Measurements from ENCODE around the gene SOX6.

SOX6 gene

DNA sequence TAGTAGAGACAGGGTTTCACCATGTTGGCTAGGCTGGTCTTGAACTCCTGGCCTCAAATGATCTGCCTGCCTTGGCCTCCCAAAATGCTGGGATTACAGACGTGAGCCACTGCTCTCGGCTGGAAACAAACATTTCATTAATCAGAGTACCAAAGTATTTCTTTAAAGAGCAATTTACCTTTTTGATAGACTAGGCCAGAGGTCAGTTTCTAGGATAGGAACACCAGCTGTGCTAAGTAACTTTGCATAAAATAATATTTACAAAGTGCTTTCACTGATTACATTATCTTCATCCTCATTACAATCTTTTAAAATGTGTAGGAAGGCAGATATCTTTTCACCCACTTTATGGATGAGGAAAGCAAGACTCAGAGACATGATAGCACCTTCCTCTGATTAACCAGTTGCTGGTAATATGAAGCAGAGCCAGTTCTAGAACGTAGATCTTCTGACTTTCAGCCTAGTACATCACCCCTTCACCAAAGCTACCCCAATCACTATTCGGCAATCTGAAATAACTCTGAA is 355.2 kb downstream of the SOX6 start:
- Histone ChIP-seq H3K9ac (ENCODE audit: low read depth, low read length) (no peak overlapping the region), H3K27ac (ENCODE audit: low read length) (no peak overlapping the region)

DNA sequence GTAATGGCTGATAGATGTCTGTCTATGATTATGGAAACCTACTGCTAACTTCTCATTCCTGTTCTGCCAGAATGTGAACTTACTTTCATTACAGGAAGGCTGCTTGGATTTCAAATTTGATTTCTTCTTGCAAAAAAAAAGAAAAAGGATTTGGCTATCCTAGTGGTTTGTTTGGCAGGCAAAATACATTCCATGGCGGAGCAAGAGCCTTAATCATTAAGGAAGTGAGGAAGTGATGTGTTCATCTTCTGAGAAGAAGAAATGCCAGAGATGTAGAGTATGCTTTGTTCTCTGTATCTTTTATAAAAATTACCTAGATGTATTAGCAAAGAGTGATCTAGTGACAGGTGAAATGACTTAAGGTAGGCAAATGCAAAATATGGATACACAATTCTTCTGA is 356.3 kb downstream of the SOX6 start:
- Histone ChIP-seq H3K9me3 (ENCODE audit: insufficient read depth, low read depth, low read length) (no peaks in the 10 kb centered on the region), H3K4me3 (ENCODE audit: low read length) (no peak overlapping the region), H3K4me1 (ENCODE audit: insufficient read depth, low read length) (no peaks in the 10 kb centered on the region), H3K9ac (ENCODE audit: low read depth, low read length) (no peak overlapping the region), H3K36me3 (ENCODE audit: insufficient read depth, low read depth, low read length) (no peaks in the 10 kb centered on the region), H3K27me3 (ENCODE audit: insufficient read depth, low read length) (peaks cover 15% of the 10 kb centered on the region), H3K27ac (ENCODE audit: low read length) (no peak overlapping the region)

More for the DNA sequence above, 355.2 kb downstream of the SOX6 start:
- Histone ChIP-seq H3K36me3 (ENCODE audit: insufficient read depth, low read depth, low read length) (no peaks in the 10 kb centered on the region), H3K4me1 (ENCODE audit: insufficient read depth, low read length) (no peaks in the 10 kb centered on the region), H3K9me3 (ENCODE audit: insufficient read depth, low read depth, low read length) (no peaks in the 10 kb centered on the region), H3K27me3 (ENCODE audit: insufficient read depth, low read length) (peaks cover 4% of the 10 kb centered on the region), H3K4me3 (ENCODE audit: low read length) (no peak overlapping the region)

- Histone ChIP-seq H3K4me3 (ENCODE audit: low read length) (no peak overlapping the region), H3K9me3 (ENCODE audit: insufficient read depth, low read depth, low read length) (no peaks in the 10 kb centered on the region), H3K36me3 (ENCODE audit: insufficient read depth, low read depth, low read length) (no peaks in the 10 kb centered on the region), H3K27me3 (ENCODE audit: insufficient read depth, low read length) (peaks cover 82% of the 10 kb centered on the region), H3K9ac (ENCODE audit: low read depth, low read length) (no peak overlapping the region), H3K4me1 (ENCODE audit: insufficient read depth, low read length) (no peaks in the 10 kb centered on the region), H3K27ac (ENCODE audit: low read length) (no peak overlapping the region)
These were observed 363.0 kb downstream of the SOX6 start for GRCh38 chr11:15993345-15993744.

- H3K4me3 ChIP-seq (ENCODE audit: low read length) = no peak overlapping the region
- H3K36me3 ChIP-seq (ENCODE audit: insufficient read depth, low read depth, low read length) = no peaks in the 10 kb centered on the region
- no peak overlapping the region for H3K27ac ChIP-seq (ENCODE audit: low read length)
- no peaks in the 10 kb centered on the region for H3K9me3 ChIP-seq (ENCODE audit: insufficient read depth, low read depth, low read length)
- peaks cover 92% of the 10 kb centered on the region for H3K27me3 ChIP-seq (ENCODE audit: insufficient read depth, low read length)
- H3K9ac ChIP-seq (ENCODE audit: low read depth, low read length) = no peak overlapping the region
- H3K4me1 ChIP-seq (ENCODE audit: insufficient read depth, low read length) = no peaks in the 10 kb centered on the region
These were observed 365.1 kb downstream of the SOX6 start for GRCh38 chr11:15991215-15991614.

GRCh38 chr11:15989685-15990084 is 366.7 kb downstream of the SOX6 start:
- no peaks in the 10 kb centered on the region for H3K9me3 ChIP-seq (ENCODE audit: insufficient read depth, low read depth, low read length)
- no peak overlapping the region for H3K4me3 ChIP-seq (ENCODE audit: low read length)
- no peaks in the 10 kb centered on the region for H3K36me3 ChIP-seq (ENCODE audit: insufficient read depth, low read depth, low read length)
- no peaks in the 10 kb centered on the region for H3K4me1 ChIP-seq (ENCODE audit: insufficient read depth, low read length)
- no peak overlapping the region for H3K9ac ChIP-seq (ENCODE audit: low read depth, low read length)
- no peak overlapping the region for H3K27ac ChIP-seq (ENCODE audit: low read length)
- peaks cover 76% of the 10 kb centered on the region for H3K27me3 ChIP-seq (ENCODE audit: insufficient read depth, low read length)

DNA sequence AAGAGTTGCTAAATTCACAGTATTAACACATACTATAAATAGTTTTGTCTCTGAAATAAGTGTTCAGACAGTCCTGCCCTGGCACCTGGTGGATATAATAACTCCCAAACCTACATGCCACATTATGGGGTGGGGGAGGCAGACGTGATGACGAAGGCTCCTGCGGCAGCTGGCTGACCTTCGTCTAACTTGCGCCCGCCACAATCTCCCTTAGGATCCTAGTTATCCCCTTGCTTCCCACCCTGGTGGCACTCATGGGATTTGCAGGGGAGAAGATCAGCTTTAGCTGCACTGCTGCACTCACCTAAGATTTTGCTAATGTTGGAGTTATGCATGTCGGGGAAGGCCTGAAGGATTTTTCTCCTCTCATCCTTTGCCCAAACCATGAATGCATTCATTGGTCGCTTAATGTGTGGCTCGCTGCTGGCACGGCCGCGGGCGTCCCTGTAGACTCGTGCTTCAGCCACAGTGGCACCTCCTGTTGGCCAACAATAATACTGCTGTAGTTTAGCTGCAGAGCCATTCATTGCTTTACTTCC is 367.6 kb downstream of the SOX6 start:
- Histone ChIP-seq H3K4me1 (ENCODE audit: insufficient read depth, low read length) (no peaks in the 10 kb centered on the region), H3K36me3 (ENCODE audit: insufficient read depth, low read depth, low read length) (no peaks in the 10 kb centered on the region), H3K9me3 (ENCODE audit: insufficient read depth, low read depth, low read length) (no peaks in the 10 kb centered on the region), H3K27ac (ENCODE audit: low read length) (no peak overlapping the region), H3K4me3 (ENCODE audit: low read length) (peak overlapping the region; percentile 52; the same call in 1 of the 2 replicates), H3K9ac (ENCODE audit: low read depth, low read length) (no peak overlapping the region), H3K27me3 (ENCODE audit: insufficient read depth, low read length) (peaks cover 67% of the 10 kb centered on the region)

GRCh38 chr11:15988016-15988550 is 368.3 kb downstream of the SOX6 start:
- H3K9ac ChIP-seq (ENCODE audit: low read depth, low read length) = no peak overlapping the region

GRCh38 chr11:15987046-15987445 is 369.3 kb downstream of the SOX6 start:
- no peak overlapping the region for H3K4me3 ChIP-seq (ENCODE audit: low read length)
- no peaks in the 10 kb centered on the region for H3K9me3 ChIP-seq (ENCODE audit: insufficient read depth, low read depth, low read length)
- H3K9ac ChIP-seq (ENCODE audit: low read depth, low read length) = no peak overlapping the region
- no peaks in the 10 kb centered on the region for H3K36me3 ChIP-seq (ENCODE audit: insufficient read depth, low read depth, low read length)
- peaks cover 50% of the 10 kb centered on the region for H3K27me3 ChIP-seq (ENCODE audit: insufficient read depth, low read length)
- no peak overlapping the region for H3K27ac ChIP-seq (ENCODE audit: low read length)
- no peaks in the 10 kb centered on the region for H3K4me1 ChIP-seq (ENCODE audit: insufficient read depth, low read length)

More at GRCh38 chr11:15988016-15988550, 368.3 kb downstream of the SOX6 start:
- H3K4me1 ChIP-seq (ENCODE audit: insufficient read depth, low read length) = no peaks in the 10 kb centered on the region
- H3K36me3 ChIP-seq (ENCODE audit: insufficient read depth, low read depth, low read length) = no peaks in the 10 kb centered on the region
- H3K4me3 ChIP-seq (ENCODE audit: low read length) = no peak overlapping the region
- H3K27ac ChIP-seq (ENCODE audit: low read length) = no peak overlapping the region
- peaks cover 60% of the 10 kb centered on the region for H3K27me3 ChIP-seq (ENCODE audit: insufficient read depth, low read length)
- H3K9me3 ChIP-seq (ENCODE audit: insufficient read depth, low read depth, low read length) = no peaks in the 10 kb centered on the region

- H3K4me1 ChIP-seq (ENCODE audit: insufficient read depth, low read length) = no peaks in the 10 kb centered on the region
- H3K27ac ChIP-seq (ENCODE audit: low read length) = no peak overlapping the region
- peaks cover 38% of the 10 kb centered on the region for H3K27me3 ChIP-seq (ENCODE audit: insufficient read depth, low read length)
- no peak overlapping the region for H3K4me3 ChIP-seq (ENCODE audit: low read length)
- H3K36me3 ChIP-seq (ENCODE audit: insufficient read depth, low read depth, low read length) = no peaks in the 10 kb centered on the region
- H3K9ac ChIP-seq (ENCODE audit: low read depth, low read length) = no peak overlapping the region
- H3K9me3 ChIP-seq (ENCODE audit: insufficient read depth, low read depth, low read length) = no peaks in the 10 kb centered on the region
These were observed 370.5 kb downstream of the SOX6 start for GRCh38 chr11:15985860-15986139.

GRCh38 chr11:15985127-15985859 is 371.1 kb downstream of the SOX6 start:
- H3K4me1 ChIP-seq (ENCODE audit: insufficient read depth, low read length) = no peaks in the 10 kb centered on the region
- no peak overlapping the region for H3K27ac ChIP-seq (ENCODE audit: low read length)
- no peak overlapping the region for H3K9ac ChIP-seq (ENCODE audit: low read depth, low read length)
- peaks cover 32% of the 10 kb centered on the region for H3K27me3 ChIP-seq (ENCODE audit: insufficient read depth, low read length)
- H3K36me3 ChIP-seq (ENCODE audit: insufficient read depth, low read depth, low read length) = no peaks in the 10 kb centered on the region
- no peak overlapping the region for H3K4me3 ChIP-seq (ENCODE audit: low read length)
- no peaks in the 10 kb centered on the region for H3K9me3 ChIP-seq (ENCODE audit: insufficient read depth, low read depth, low read length)

DNA sequence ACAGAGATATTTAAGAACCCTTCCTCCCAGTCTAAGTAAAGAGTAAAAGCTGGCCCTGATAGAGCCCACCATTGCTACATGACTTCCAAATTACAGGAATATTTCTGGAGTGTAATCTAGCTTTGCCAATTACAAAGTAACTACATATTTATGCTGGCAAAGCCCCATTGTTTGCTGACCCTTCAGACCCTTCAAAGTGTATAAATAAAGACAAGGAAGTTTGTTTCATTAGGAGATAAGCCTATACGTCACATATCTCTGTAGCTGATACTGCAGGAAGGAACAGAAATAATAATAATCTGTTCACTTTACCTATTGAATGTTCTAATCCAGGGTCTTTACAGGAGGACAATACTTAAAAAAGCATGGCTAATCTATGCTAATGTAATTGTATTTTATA is 375.1 kb downstream of the SOX6 start:
- Histone ChIP-seq H3K36me3 (ENCODE audit: insufficient read depth, low read depth, low read length) (no peaks in the 10 kb centered on the region), H3K27ac (ENCODE audit: low read length) (no peak overlapping the region), H3K4me1 (ENCODE audit: insufficient read depth, low read length) (no peaks in the 10 kb centered on the region), H3K9ac (ENCODE audit: low read depth, low read length) (no peak overlapping the region), H3K4me3 (ENCODE audit: low read length) (no peak overlapping the region), H3K27me3 (ENCODE audit: insufficient read depth, low read length) (no peaks in the 10 kb centered on the region; the same call in 1 of the 2 replicates), H3K9me3 (ENCODE audit: insufficient read depth, low read depth, low read length) (no peaks in the 10 kb centered on the region)

DNA sequence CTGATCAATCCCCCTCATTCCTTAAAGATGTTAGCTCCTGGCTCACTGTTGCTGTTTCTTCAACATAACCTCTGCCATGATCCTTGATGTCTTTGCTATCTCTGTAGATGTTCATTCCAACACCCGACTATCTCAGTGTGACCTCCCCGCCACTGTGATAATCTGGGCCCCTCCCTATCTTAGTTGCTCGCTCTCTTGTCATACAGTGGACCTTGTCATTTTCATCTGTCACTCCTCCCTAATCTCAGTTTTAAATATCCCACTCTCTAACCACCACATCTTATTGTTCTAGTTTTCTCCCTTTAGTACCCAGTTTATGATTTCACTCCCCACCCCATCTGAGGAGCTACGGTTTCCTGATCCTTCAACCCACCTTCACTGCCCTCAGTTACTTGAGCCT is 379.2 kb downstream of the SOX6 start:
- H3K27ac ChIP-seq (ENCODE audit: low read length) = no peak overlapping the region
- H3K4me1 ChIP-seq (ENCODE audit: insufficient read depth, low read length) = no peaks in the 10 kb centered on the region
- no peaks in the 10 kb centered on the region for H3K27me3 ChIP-seq (ENCODE audit: insufficient read depth, low read length)
- no peaks in the 10 kb centered on the region for H3K9me3 ChIP-seq (ENCODE audit: insufficient read depth, low read depth, low read length)
- H3K4me3 ChIP-seq (ENCODE audit: low read length) = no peak overlapping the region
- H3K9ac ChIP-seq (ENCODE audit: low read depth, low read length) = no peak overlapping the region
- H3K36me3 ChIP-seq (ENCODE audit: insufficient read depth, low read depth, low read length) = no peaks in the 10 kb centered on the region

All from iPS-20b (cell line).